H1 (cell line): ENCODE measurements around the gene CGB7.

Source experiments
- ATF3 ChIP-seq: IDR thresholded peaks from 2 replicates; pipeline ENCODE4 v1.6.1; 2011; ENCODE audit warnings: low read depth, mild to moderate bottlenecking, low read length; ENCODE audit not compliant: insufficient read depth
- EP300 ChIP-seq, 2 experiments: IDR thresholded peaks; 1 replicate in 1 of 2; 2 replicates in 1 of 2; pipeline ENCODE4 v1.6.1; 2011 to 2012; ENCODE audit warnings: low read depth in 2 of 2, low read length in 2 of 2, mild to moderate bottlenecking in 2 of 2, borderline replicate concordance in 1 of 2, inconsistent platforms in 1 of 2, moderate library complexity in 1 of 2
- EZH2 ChIP-seq: fragments of 200-600 bp; sonication (generic); IDR thresholded peaks from 2 replicates; pipeline ENCODE4 v1.7.1; 2012; ENCODE audit warnings: low read depth, mild to moderate bottlenecking, moderate library complexity, low read length, inconsistent platforms; ENCODE audit not compliant: severe bottlenecking
- POLR2A ChIP-seq, 2 experiments: IDR thresholded peaks; 1 replicate in 1 of 2; 2 replicates in 1 of 2; pipeline ENCODE4 v1.6.1; 2011; ENCODE audit warnings: low read depth in 2 of 2, low read length in 2 of 2, mild to moderate bottlenecking in 2 of 2; ENCODE audit errors: control extremely low read depth in 1 of 2
- POLR2AphosphoS5 ChIP-seq: IDR thresholded peaks from 2 replicates; pipeline ENCODE4 v1.6.1; 2011; ENCODE audit warnings: low read depth, low read length
- TAF1 ChIP-seq: IDR thresholded peaks from 2 replicates; pipeline ENCODE4 v1.6.1; 2011; ENCODE audit warnings: mild to moderate bottlenecking, low read depth, low read length
- TF ChIP-seq, protein P1 (sequence below), 3 experiments: IDR thresholded peaks; 1 replicate in 2 of 3; 2 replicates in 1 of 3; pipeline versions ENCODE4 v1.5.1 to v1.6.1; 2011; ENCODE audit warnings: low read length in 3 of 3, mild to moderate bottlenecking in 3 of 3, inconsistent platforms in 2 of 3, low read depth in 1 of 3, moderate library complexity in 1 of 3; ENCODE audit not compliant: insufficient read depth in 1 of 3; ENCODE audit errors: control extremely low read depth in 1 of 3

- no peak for TF ChIP-seq POLR2A (IDR thresholded peaks at IDR 0.05; ENCODE audit: control extremely low read depth in 1 of 2, low read depth in 2 of 2, low read length in 2 of 2)
- TF ChIP-seq TAF1: no peak
- no peak for TF ChIP-seq EZH2
- TF ChIP-seq ATF3: no peak
- no peak for TF ChIP-seq POLR2AphosphoS5
- TF ChIP-seq EP300 (IDR thresholded peaks at IDR 0.05; ENCODE audit: borderline replicate concordance in 1 of 2, low read depth in 2 of 2, low read length in 2 of 2): no peak
- TF ChIP-seq, protein P1, sequence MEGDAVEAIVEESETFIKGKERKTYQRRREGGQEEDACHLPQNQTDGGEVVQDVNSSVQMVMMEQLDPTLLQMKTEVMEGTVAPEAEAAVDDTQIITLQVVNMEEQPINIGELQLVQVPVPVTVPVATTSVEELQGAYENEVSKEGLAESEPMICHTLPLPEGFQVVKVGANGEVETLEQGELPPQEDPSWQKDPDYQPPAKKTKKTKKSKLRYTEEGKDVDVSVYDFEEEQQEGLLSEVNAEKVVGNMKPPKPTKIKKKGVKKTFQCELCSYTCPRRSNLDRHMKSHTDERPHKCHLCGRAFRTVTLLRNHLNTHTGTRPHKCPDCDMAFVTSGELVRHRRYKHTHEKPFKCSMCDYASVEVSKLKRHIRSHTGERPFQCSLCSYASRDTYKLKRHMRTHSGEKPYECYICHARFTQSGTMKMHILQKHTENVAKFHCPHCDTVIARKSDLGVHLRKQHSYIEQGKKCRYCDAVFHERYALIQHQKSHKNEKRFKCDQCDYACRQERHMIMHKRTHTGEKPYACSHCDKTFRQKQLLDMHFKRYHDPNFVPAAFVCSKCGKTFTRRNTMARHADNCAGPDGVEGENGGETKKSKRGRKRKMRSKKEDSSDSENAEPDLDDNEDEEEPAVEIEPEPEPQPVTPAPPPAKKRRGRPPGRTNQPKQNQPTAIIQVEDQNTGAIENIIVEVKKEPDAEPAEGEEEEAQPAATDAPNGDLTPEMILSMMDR (IDR thresholded peaks at IDR 0.05; ENCODE audit: control extremely low read depth in 1 of 3, insufficient read depth in 1 of 3, low read depth in 1 of 3, low read length in 3 of 3): no peak
Measured at GRCh38 chr19:49006905-49007304, 50.6 kb downstream of the CGB7 start.
